Effector memory CD4-positive, alpha-beta T cell (primary cell): Measurements from ENCODE around the gene SEMA5B.

Experiments
- DNase-seq, 3 donors: peaks; one replicate each; pipeline ENCODE4 v3.0.0-alpha.2; 2020
- H3K27ac ChIP-seq: 2 replicates; pipeline ENCODE4 v1.7.0; 2013; ENCODE audit warnings: mild to moderate bottlenecking, low read length, moderate library complexity; ENCODE audit not compliant: insufficient read depth, poor library complexity, severe bottlenecking
- H3K27me3 ChIP-seq: replicated peaks from 2 replicates; pipeline ENCODE4 v1.7.0; 2013; ENCODE audit warnings: mild to moderate bottlenecking, low read length; ENCODE audit not compliant: insufficient read depth, control insufficient read depth, poor library complexity, severe bottlenecking
- H3K36me3 ChIP-seq: 2 replicates; pipeline ENCODE4 v1.7.0; 2013; ENCODE audit warnings: mild to moderate bottlenecking, low read length, moderate library complexity; ENCODE audit not compliant: control insufficient read depth, insufficient read depth
- H3K4me1 ChIP-seq: 2 replicates; pipeline ENCODE4 v1.7.0; 2013; ENCODE audit warnings: low read length, mild to moderate bottlenecking; ENCODE audit not compliant: control insufficient read depth, insufficient read depth, poor library complexity, severe bottlenecking
- H3K4me3 ChIP-seq: 2 replicates; pipeline ENCODE4 v1.7.0; 2013; ENCODE audit warnings: low read length, low read depth, mild to moderate bottlenecking; ENCODE audit not compliant: insufficient read depth, poor library complexity, severe bottlenecking
- H3K9me3 ChIP-seq: 2 replicates; pipeline ENCODE4 v1.7.0; 2013; ENCODE audit warnings: mild to moderate bottlenecking, low read length, moderate library complexity; ENCODE audit not compliant: control insufficient read depth

Gene SEMA5B

GRCh38 chr3:122989856-122990575 is 37.5 kb downstream of the SEMA5B start:
- H3K4me3 ChIP-seq = no peak overlapping the region
- H3K27me3 ChIP-seq = no peaks in the 10 kb centered on the region
- no peaks in the 10 kb centered on the region for H3K36me3 ChIP-seq
- H3K9me3 ChIP-seq = no peaks in the 10 kb centered on the region
- no peak overlapping the region for H3K27ac ChIP-seq
- no peaks in the 10 kb centered on the region for H3K4me1 ChIP-seq
- DNase-seq = no peak

- Histone ChIP-seq H3K4me3 (no peak overlapping the region), H3K27me3 (no peaks in the 10 kb centered on the region), H3K4me1 (no peaks in the 10 kb centered on the region), H3K27ac (no peak overlapping the region), H3K36me3 (no peaks in the 10 kb centered on the region), H3K9me3 (no peaks in the 10 kb centered on the region)
- no peak for DNase-seq
Measured at GRCh38 chr3:122988508-122988907, 39.1 kb downstream of the SEMA5B start.

GRCh38 chr3:122987736-122988319 is 39.7 kb downstream of the SEMA5B start:
- H3K4me3 ChIP-seq = no peak overlapping the region
- no peaks in the 10 kb centered on the region for H3K9me3 ChIP-seq
- H3K4me1 ChIP-seq = no peaks in the 10 kb centered on the region
- no peaks in the 10 kb centered on the region for H3K27me3 ChIP-seq
- H3K36me3 ChIP-seq = no peaks in the 10 kb centered on the region
- DNase-seq = no peak
- H3K27ac ChIP-seq = no peak overlapping the region

- no peak for DNase-seq
- H3K27me3 ChIP-seq = no peaks in the 10 kb centered on the region
Measured at GRCh38 chr3:122987231-122987630, 40.3 kb downstream of the SEMA5B start.

GRCh38 chr3:122986693-122987179 is 40.8 kb downstream of the SEMA5B start:
- H3K4me1 ChIP-seq = no peaks in the 10 kb centered on the region
- no peak overlapping the region for H3K27ac ChIP-seq
- H3K27me3 ChIP-seq = no peaks in the 10 kb centered on the region
- no peaks in the 10 kb centered on the region for H3K36me3 ChIP-seq
- H3K9me3 ChIP-seq = no peaks in the 10 kb centered on the region
- H3K4me3 ChIP-seq = no peak overlapping the region
- no peak for DNase-seq

More at GRCh38 chr3:122987231-122987630, 40.3 kb downstream of the SEMA5B start:
- H3K27ac ChIP-seq = no peak overlapping the region
- H3K9me3 ChIP-seq = no peaks in the 10 kb centered on the region
- H3K36me3 ChIP-seq = no peaks in the 10 kb centered on the region
- no peak overlapping the region for H3K4me3 ChIP-seq
- H3K4me1 ChIP-seq = no peaks in the 10 kb centered on the region

GRCh38 chr3:122985539-122985938 is 42.0 kb downstream of the SEMA5B start:
- Histone ChIP-seq H3K9me3 (no peaks in the 10 kb centered on the region), H3K4me1 (no peaks in the 10 kb centered on the region), H3K36me3 (no peaks in the 10 kb centered on the region), H3K27me3 (no peaks in the 10 kb centered on the region), H3K27ac (no peak overlapping the region), H3K4me3 (no peak overlapping the region)
- no peak for DNase-seq

- no peaks in the 10 kb centered on the region for H3K9me3 ChIP-seq
- H3K27ac ChIP-seq = no peak overlapping the region
- H3K4me3 ChIP-seq = no peak overlapping the region
- no peaks in the 10 kb centered on the region for H3K27me3 ChIP-seq
- no peak for DNase-seq
- no peaks in the 10 kb centered on the region for H3K4me1 ChIP-seq
- no peaks in the 10 kb centered on the region for H3K36me3 ChIP-seq
Measured at GRCh38 chr3:122984650-122985049, 42.9 kb downstream of the SEMA5B start.

- no peaks in the 10 kb centered on the region for H3K9me3 ChIP-seq
- H3K27me3 ChIP-seq = no peaks in the 10 kb centered on the region
- H3K4me3 ChIP-seq = no peak overlapping the region
- H3K27ac ChIP-seq = no peak overlapping the region
- H3K4me1 ChIP-seq = no peaks in the 10 kb centered on the region
- no peak for DNase-seq
- H3K36me3 ChIP-seq = no peaks in the 10 kb centered on the region
Measured at GRCh38 chr3:122984007-122984406, 43.6 kb downstream of the SEMA5B start.

- Histone ChIP-seq H3K36me3 (no peaks in the 10 kb centered on the region), H3K4me1 (no peaks in the 10 kb centered on the region), H3K27ac (no peak overlapping the region), H3K9me3 (no peaks in the 10 kb centered on the region), H3K27me3 (no peaks in the 10 kb centered on the region), H3K4me3 (no peak overlapping the region)
- no peak for DNase-seq
Measured at GRCh38 chr3:122982216-122983185, 45.1 kb downstream of the SEMA5B start.
